Measurements from ENCODE around the gene PPP3CA.

PPP3CA gene

GRCh38 chr4:101345271-101345595 is 2.1 kb downstream of the PPP3CA start:
- TF ChIP-seq EZH2 (IDR thresholded peaks at IDR 0.05; ENCODE audit: borderline replicate concordance, low read length) (no peak), CTCF (IDR thresholded peaks at IDR 0.05; ENCODE audit: low read length) (no peak)
- Histone ChIP-seq H4K20me1 (ENCODE audit: insufficient read depth, low read length) (no peaks in the 10 kb centered on the region), H3K9me3 (ENCODE audit: low read length) (no peaks in the 10 kb centered on the region), H3K27ac (ENCODE audit: low read depth, low read length, poor library complexity, severe bottlenecking) (peak overlapping the region; percentile 89), H3K9me2 (ENCODE audit: low read depth, low read length) (no peaks in the 10 kb centered on the region), H3K4me1 (ENCODE audit: insufficient read depth, low read length, severe bottlenecking) (peaks cover 58% of the 10 kb centered on the region), H3K27me3 (ENCODE audit: insufficient read depth, low read length) (no peaks in the 10 kb centered on the region), H3K79me2 (ENCODE audit: insufficient read depth, low read length) (peaks cover 54% of the 10 kb centered on the region), H3K36me3 (ENCODE audit: insufficient read depth, low read length) (no peaks in the 10 kb centered on the region), H3K4me3 (ENCODE audit: low read depth, low read length, poor library complexity, severe bottlenecking) (peak overlapping the region; percentile 79), H2AFZ (ENCODE audit: low read length) (no peak overlapping the region), H3K9ac (ENCODE audit: low read length) (peak overlapping the region; percentile 89), H3F3A (ENCODE audit: insufficient read depth, low read length) (no peaks in the 10 kb centered on the region), H3K4me2 (ENCODE audit: low read length) (peak overlapping the region; percentile 97)

- peak overlapping the region; percentile 7 for H3K27ac ChIP-seq (ENCODE audit: low read depth, low read length, poor library complexity, severe bottlenecking)
- H3K4me2 ChIP-seq (ENCODE audit: low read length), result no peak overlapping the region; the same call in 1 of the 2 replicates
- no peaks in the 10 kb centered on the region for H3K27me3 ChIP-seq (ENCODE audit: insufficient read depth, low read length)
- H3K9me3 ChIP-seq (ENCODE audit: low read length), result no peaks in the 10 kb centered on the region
- TF ChIP-seq CTCF (IDR thresholded peaks at IDR 0.05; ENCODE audit: low read length) (no peak), EZH2 (IDR thresholded peaks at IDR 0.05; ENCODE audit: borderline replicate concordance, low read length) (no peak)
- H2AFZ ChIP-seq (ENCODE audit: low read length), result no peak overlapping the region
- H3K4me3 ChIP-seq (ENCODE audit: low read depth, low read length, poor library complexity, severe bottlenecking), result no peak overlapping the region
- H3K36me3 ChIP-seq (ENCODE audit: insufficient read depth, low read length), result no peaks in the 10 kb centered on the region
- H3K4me1 ChIP-seq (ENCODE audit: insufficient read depth, low read length, severe bottlenecking), result peaks cover 86% of the 10 kb centered on the region
- peaks cover 99% of the 10 kb centered on the region for H3K79me2 ChIP-seq (ENCODE audit: insufficient read depth, low read length)
- 0 out of 2 replicates have a peak, but pooled peaks cover 2% of the 10 kb centered on the region for H4K20me1 ChIP-seq (ENCODE audit: insufficient read depth, low read length)
- H3K9me2 ChIP-seq (ENCODE audit: low read depth, low read length), result no peaks in the 10 kb centered on the region
- no peak overlapping the region for H3K9ac ChIP-seq (ENCODE audit: low read length)
- H3F3A ChIP-seq (ENCODE audit: insufficient read depth, low read length), result no peaks in the 10 kb centered on the region
Measured at GRCh38 chr4:101339332-101339731, 8.0 kb downstream of the PPP3CA start.

GRCh38 chr4:101337688-101338087 is 9.6 kb downstream of the PPP3CA start:
- Histone ChIP-seq H3K4me1 (ENCODE audit: insufficient read depth, low read length, severe bottlenecking) (peaks cover 69% of the 10 kb centered on the region), H3K9me3 (ENCODE audit: low read length) (no peaks in the 10 kb centered on the region), H3K4me3 (ENCODE audit: low read depth, low read length, poor library complexity, severe bottlenecking) (no peak overlapping the region), H3K9ac (ENCODE audit: low read length) (no peak overlapping the region), H4K20me1 (ENCODE audit: insufficient read depth, low read length) (0 out of 2 replicates have a peak, but pooled peaks cover 2% of the 10 kb centered on the region), H3K4me2 (ENCODE audit: low read length) (no peak overlapping the region; the same call in 1 of the 2 replicates), H3K27me3 (ENCODE audit: insufficient read depth, low read length) (no peaks in the 10 kb centered on the region), H3K36me3 (ENCODE audit: insufficient read depth, low read length) (peaks cover 5% of the 10 kb centered on the region; the same call in 1 of the 2 replicates), H2AFZ (ENCODE audit: low read length) (no peak overlapping the region), H3F3A (ENCODE audit: insufficient read depth, low read length) (no peaks in the 10 kb centered on the region), H3K27ac (ENCODE audit: low read depth, low read length, poor library complexity, severe bottlenecking) (peak overlapping the region; percentile 38), H3K79me2 (ENCODE audit: insufficient read depth, low read length) (peaks cover 98% of the 10 kb centered on the region), H3K9me2 (ENCODE audit: low read depth, low read length) (no peaks in the 10 kb centered on the region)
- no peak for TF ChIP-seq EZH2 (IDR thresholded peaks at IDR 0.05; ENCODE audit: borderline replicate concordance, low read length)
- no peak for TF ChIP-seq CTCF (IDR thresholded peaks at IDR 0.05; ENCODE audit: low read length)
